ENCODE results near the gene ANK3. TPM values are rescaled to one million over a fixed set of nuclear protein-coding genes. Genes with fewer than 3 reads are reported as not detected.

Gene ANK3
- total RNA-seq, 1 experiment from 2014 or later, result 29.8 TPM

DNA sequence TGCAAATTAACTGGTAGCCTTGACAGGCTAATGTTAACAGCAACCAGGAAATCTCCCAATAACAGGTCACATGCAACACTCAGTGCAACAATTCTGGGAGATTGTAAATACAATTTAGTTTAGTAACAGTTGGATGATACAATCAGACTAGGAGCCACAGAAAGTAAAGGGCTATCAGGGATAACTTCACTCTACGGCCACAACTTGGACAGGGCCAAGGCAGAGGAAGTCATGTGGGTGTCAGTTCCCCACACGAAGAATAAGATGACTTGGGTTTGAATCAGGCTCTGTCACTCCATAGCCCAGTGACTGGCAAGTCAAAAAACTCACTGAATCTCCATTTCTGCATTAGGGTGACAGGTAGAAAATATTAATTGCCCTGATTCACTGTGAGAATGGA is 266.0 kb downstream of the ANK3 start:
- no TSS peak for BruUV-seq (replicated peaks)
- H3K9me3 Mint-ChIP-seq (ENCODE audit: low read depth, unreplicated experiment), result no peaks in the 10 kb centered on the region
- TF ChIP-seq, protein P1, sequence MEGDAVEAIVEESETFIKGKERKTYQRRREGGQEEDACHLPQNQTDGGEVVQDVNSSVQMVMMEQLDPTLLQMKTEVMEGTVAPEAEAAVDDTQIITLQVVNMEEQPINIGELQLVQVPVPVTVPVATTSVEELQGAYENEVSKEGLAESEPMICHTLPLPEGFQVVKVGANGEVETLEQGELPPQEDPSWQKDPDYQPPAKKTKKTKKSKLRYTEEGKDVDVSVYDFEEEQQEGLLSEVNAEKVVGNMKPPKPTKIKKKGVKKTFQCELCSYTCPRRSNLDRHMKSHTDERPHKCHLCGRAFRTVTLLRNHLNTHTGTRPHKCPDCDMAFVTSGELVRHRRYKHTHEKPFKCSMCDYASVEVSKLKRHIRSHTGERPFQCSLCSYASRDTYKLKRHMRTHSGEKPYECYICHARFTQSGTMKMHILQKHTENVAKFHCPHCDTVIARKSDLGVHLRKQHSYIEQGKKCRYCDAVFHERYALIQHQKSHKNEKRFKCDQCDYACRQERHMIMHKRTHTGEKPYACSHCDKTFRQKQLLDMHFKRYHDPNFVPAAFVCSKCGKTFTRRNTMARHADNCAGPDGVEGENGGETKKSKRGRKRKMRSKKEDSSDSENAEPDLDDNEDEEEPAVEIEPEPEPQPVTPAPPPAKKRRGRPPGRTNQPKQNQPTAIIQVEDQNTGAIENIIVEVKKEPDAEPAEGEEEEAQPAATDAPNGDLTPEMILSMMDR (IDR thresholded peaks at IDR 0.05; ENCODE audit: unreplicated experiment), result no peak
- peaks cover 22% of the 10 kb centered on the region for H3K4me1 Mint-ChIP-seq (ENCODE audit: low read depth, unreplicated experiment)
- H3K27me3 Mint-ChIP-seq (ENCODE audit: unreplicated experiment), result no peaks in the 10 kb centered on the region
- intact Hi-C loops (cut with micrococcal nuclease; ENCODE audit: unreplicated experiment), result loop anchor here (1.0 to 2.0 kb wide), 2 partner anchors 31 to 49 kb away; no protein-coding TSS in a partner anchor
- peak overlapping the region; percentile 85 for H3K27ac Mint-ChIP-seq (ENCODE audit: unreplicated experiment)
- H3K4me3 Mint-ChIP-seq (ENCODE audit: low read depth, unreplicated experiment), result peak overlapping the region; percentile 36
- H3K36me3 Mint-ChIP-seq (ENCODE audit: insufficient read depth, unreplicated experiment), result no peaks in the 10 kb centered on the region
- DNase-seq, result no peak
- CTCF ChIA-PET, result interaction anchor here (1.0 to 1.7 kb wide), 3 partner anchors 9 to 49 kb away, joined by 3 to 5 read pairs (median 5); no protein-coding TSS in a partner anchor

DNA sequence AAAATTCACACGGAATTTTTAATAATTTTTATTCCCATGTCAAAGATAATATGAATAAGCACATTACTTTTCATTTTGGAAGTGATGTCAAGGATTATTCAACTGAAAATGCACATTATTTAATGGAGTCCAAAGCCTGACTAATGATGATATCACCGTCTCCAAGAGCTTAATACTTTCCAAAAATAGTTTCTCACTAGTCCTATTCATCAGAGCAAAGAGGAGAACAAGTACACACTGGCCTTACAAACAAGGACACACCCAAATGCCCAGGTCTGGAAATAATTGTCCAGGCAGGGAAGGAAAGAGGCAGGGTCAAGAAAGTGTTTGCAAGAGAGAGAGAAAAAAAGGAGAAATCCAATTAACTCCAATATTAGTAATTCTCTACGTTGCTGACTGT is 266.5 kb downstream of the ANK3 start:
- DNase-seq, result peak; percentile 60
- CTCF ChIA-PET, result interaction anchor here (0.6 to 1.7 kb wide), 8 partner anchors 8 to 81 kb away, joined by 3 to 7 read pairs (median 4); no protein-coding TSS in a partner anchor
- intact Hi-C loops (cut with micrococcal nuclease; ENCODE audit: unreplicated experiment), result loop anchor here (1.0 to 2.0 kb wide), 2 partner anchors 32 to 49 kb away; no protein-coding TSS in a partner anchor
- BruUV-seq (replicated peaks), result no TSS peak
- Mint-ChIP-seq H3K4me1 (ENCODE audit: low read depth, unreplicated experiment) (peaks cover 22% of the 10 kb centered on the region), H3K36me3 (ENCODE audit: insufficient read depth, unreplicated experiment) (no peaks in the 10 kb centered on the region), H3K27me3 (ENCODE audit: unreplicated experiment) (no peaks in the 10 kb centered on the region), H3K27ac (ENCODE audit: unreplicated experiment) (peak overlapping the region; percentile 85), H3K9me3 (ENCODE audit: low read depth, unreplicated experiment) (no peaks in the 10 kb centered on the region), H3K4me3 (ENCODE audit: low read depth, unreplicated experiment) (peak overlapping the region; percentile 36)
- TF ChIP-seq, protein P1 (IDR thresholded peaks at IDR 0.05; ENCODE audit: unreplicated experiment), result no peak

DNA sequence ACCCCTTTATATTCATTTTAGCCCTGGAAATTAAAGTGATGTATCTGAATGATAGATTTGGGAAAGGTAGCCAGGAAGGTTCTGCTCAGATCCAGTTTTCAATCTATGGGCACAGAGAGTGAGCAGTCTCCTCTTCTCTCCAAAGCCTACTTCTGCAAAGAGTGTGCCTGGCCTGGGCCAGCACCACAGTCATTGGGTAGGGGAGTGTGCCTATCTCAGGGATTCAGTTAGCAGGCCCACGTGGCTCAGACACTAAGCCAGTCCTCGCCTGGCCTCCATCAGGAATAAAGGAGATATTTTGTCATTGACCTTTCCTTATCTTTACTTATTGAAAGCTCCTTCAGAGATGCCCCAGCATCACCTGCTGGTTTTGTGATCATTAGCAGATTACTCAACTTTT is 267.5 kb downstream of the ANK3 start:
- no TSS peak for BruUV-seq (replicated peaks)
- no peaks in the 10 kb centered on the region for H3K36me3 Mint-ChIP-seq (ENCODE audit: insufficient read depth, unreplicated experiment)
- no peak overlapping the region for H3K4me3 Mint-ChIP-seq (ENCODE audit: low read depth, unreplicated experiment)
- DNase-seq, result no peak
- intact Hi-C loops (cut with micrococcal nuclease; ENCODE audit: unreplicated experiment), result loop anchor here (2.0 kb wide), 1 partner anchor 33 kb away; no protein-coding TSS in a partner anchor
- CTCF ChIA-PET, result interaction anchor here (0.6 to 1.7 kb wide), 3 partner anchors 22 to 263 kb away, joined by 4 to 5 read pairs (median 5); no protein-coding TSS in a partner anchor
- H3K27me3 Mint-ChIP-seq (ENCODE audit: unreplicated experiment), result no peaks in the 10 kb centered on the region
- no peaks in the 10 kb centered on the region for H3K9me3 Mint-ChIP-seq (ENCODE audit: low read depth, unreplicated experiment)
- H3K27ac Mint-ChIP-seq (ENCODE audit: unreplicated experiment), result peak overlapping the region; percentile 85
- TF ChIP-seq, protein P1 (IDR thresholded peaks at IDR 0.05; ENCODE audit: unreplicated experiment), result no peak
- H3K4me1 Mint-ChIP-seq (ENCODE audit: low read depth, unreplicated experiment), result peaks cover 22% of the 10 kb centered on the region

DNA sequence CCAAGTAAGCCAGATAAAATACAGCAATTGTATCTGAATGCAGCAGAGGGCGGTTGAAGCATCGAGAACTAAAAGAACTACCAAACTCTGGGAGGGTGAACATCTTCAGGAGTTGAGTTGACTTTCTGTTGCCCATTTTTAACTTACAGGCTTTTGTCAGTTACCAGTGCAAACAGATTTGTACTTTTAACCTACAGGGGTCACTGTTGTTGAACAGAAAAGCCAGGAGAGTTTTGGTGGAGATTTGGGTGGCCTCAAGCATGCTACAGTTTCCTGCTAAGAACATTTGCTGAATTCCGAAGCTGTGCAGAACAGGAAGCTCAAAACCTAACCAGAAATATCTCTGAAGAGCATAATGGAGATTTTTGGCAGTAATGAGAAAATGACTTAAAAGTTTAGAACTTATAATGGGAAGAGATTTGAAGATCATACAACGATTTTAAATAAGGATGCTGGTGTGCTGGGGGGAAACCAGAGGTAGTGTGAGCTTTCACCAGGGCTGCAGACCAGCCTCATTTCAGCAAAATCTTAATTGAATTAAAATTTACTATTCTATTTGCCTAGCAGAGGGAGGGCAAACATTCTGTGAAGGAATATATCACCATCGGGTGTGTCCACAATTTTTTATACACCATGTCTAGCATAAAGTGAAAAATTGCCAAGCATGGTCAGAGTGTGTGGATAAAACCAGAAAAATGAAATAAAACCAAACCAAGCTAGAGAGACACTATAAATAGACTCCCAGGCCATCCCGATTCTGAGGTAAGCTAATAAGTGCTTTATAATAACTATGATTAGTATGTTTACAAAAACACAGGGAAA is 274.7 kb downstream of the ANK3 start:
- intact Hi-C loops (cut with micrococcal nuclease; ENCODE audit: unreplicated experiment), result loop anchor here (1.0 kb wide), 2 partner anchors 89 to 93 kb away; no protein-coding TSS in a partner anchor
- Mint-ChIP-seq H3K27ac (ENCODE audit: unreplicated experiment) (no peak overlapping the region), H3K36me3 (ENCODE audit: insufficient read depth, unreplicated experiment) (no peaks in the 10 kb centered on the region), H3K27me3 (ENCODE audit: unreplicated experiment) (no peaks in the 10 kb centered on the region), H3K9me3 (ENCODE audit: low read depth, unreplicated experiment) (no peaks in the 10 kb centered on the region), H3K4me3 (ENCODE audit: low read depth, unreplicated experiment) (no peak overlapping the region), H3K4me1 (ENCODE audit: low read depth, unreplicated experiment) (no peaks in the 10 kb centered on the region)
- BruUV-seq (replicated peaks), result no TSS peak
- CTCF ChIA-PET, result interaction anchor here (0.5 to 1.9 kb wide), 15 partner anchors 8 to 119 kb away, joined by 3 to 13 read pairs (median 5); no protein-coding TSS in a partner anchor
- TF ChIP-seq, protein P1 (IDR thresholded peaks at IDR 0.05; ENCODE audit: unreplicated experiment), result peak; percentile 79
- peak; percentile 55 for DNase-seq
